IPS-18a (cell line): ENCODE data around the gene MORN2.

Source experiments
- H3K27ac ChIP-seq: one replicate; pipeline ENCODE4 v1.5.1; 2013; ENCODE audit warnings: low read length
- H3K27me3 ChIP-seq: one replicate; pipeline ENCODE4 v1.6.1; 2013; ENCODE audit warnings: mild to moderate bottlenecking, low read length; ENCODE audit not compliant: control insufficient read depth, insufficient read depth
- H3K36me3 ChIP-seq: one replicate; pipeline ENCODE4 v1.6.1; 2013; ENCODE audit warnings: low read depth, low read length; ENCODE audit not compliant: control insufficient read depth
- H3K4me1 ChIP-seq: one replicate; pipeline ENCODE4 v1.6.1; 2013; ENCODE audit warnings: low read depth, low read length; ENCODE audit not compliant: control insufficient read depth
- H3K4me3 ChIP-seq: one replicate; pipeline ENCODE4 v1.5.1; 2013; ENCODE audit warnings: low read length
- H3K9ac ChIP-seq: one replicate; pipeline ENCODE4 v1.6.1; 2013; ENCODE audit warnings: mild to moderate bottlenecking, low read length, moderate library complexity
- H3K9me3 ChIP-seq: one replicate; pipeline ENCODE4 v1.6.1; 2013; ENCODE audit warnings: low read depth, low read length; ENCODE audit not compliant: control insufficient read depth

MORN2 gene

GRCh38 chr2:38892819-38893218 is 17.0 kb downstream of the MORN2 start:
- H3K9ac ChIP-seq = no peak overlapping the region
- no peak overlapping the region for H3K27ac ChIP-seq
- no peaks in the 10 kb centered on the region for H3K27me3 ChIP-seq
- no peaks in the 10 kb centered on the region for H3K36me3 ChIP-seq
- no peaks in the 10 kb centered on the region for H3K9me3 ChIP-seq
- no peak overlapping the region for H3K4me3 ChIP-seq
- H3K4me1 ChIP-seq = no peaks in the 10 kb centered on the region

- no peaks in the 10 kb centered on the region for H3K27me3 ChIP-seq
- no peak overlapping the region for H3K27ac ChIP-seq
- no peaks in the 10 kb centered on the region for H3K4me1 ChIP-seq
- no peaks in the 10 kb centered on the region for H3K36me3 ChIP-seq
- no peak overlapping the region for H3K4me3 ChIP-seq
- H3K9ac ChIP-seq = no peak overlapping the region
- no peaks in the 10 kb centered on the region for H3K9me3 ChIP-seq
These were observed 22.5 kb downstream of the MORN2 start for GRCh38 chr2:38898256-38898655.

- Histone ChIP-seq H3K4me1 (no peaks in the 10 kb centered on the region), H3K9me3 (no peaks in the 10 kb centered on the region), H3K9ac (no peak overlapping the region), H3K27me3 (no peaks in the 10 kb centered on the region), H3K36me3 (no peaks in the 10 kb centered on the region), H3K4me3 (no peak overlapping the region), H3K27ac (no peak overlapping the region)
These were observed 24.9 kb downstream of the MORN2 start for GRCh38 chr2:38900726-38901125.

GRCh38 chr2:38905251-38905650 is 29.5 kb downstream of the MORN2 start:
- H3K9me3 ChIP-seq = no peaks in the 10 kb centered on the region
- H3K27ac ChIP-seq = no peak overlapping the region
- H3K9ac ChIP-seq = no peak overlapping the region
- H3K4me3 ChIP-seq = no peak overlapping the region
- H3K4me1 ChIP-seq = no peaks in the 10 kb centered on the region
- no peaks in the 10 kb centered on the region for H3K36me3 ChIP-seq
- no peaks in the 10 kb centered on the region for H3K27me3 ChIP-seq

GRCh38 chr2:38907242-38907641 is 31.5 kb downstream of the MORN2 start:
- Histone ChIP-seq H3K9me3 (no peaks in the 10 kb centered on the region), H3K4me1 (no peaks in the 10 kb centered on the region), H3K9ac (no peak overlapping the region), H3K27ac (no peak overlapping the region), H3K27me3 (no peaks in the 10 kb centered on the region), H3K36me3 (no peaks in the 10 kb centered on the region), H3K4me3 (no peak overlapping the region)

- Histone ChIP-seq H3K4me1 (no peaks in the 10 kb centered on the region), H3K36me3 (no peaks in the 10 kb centered on the region), H3K9me3 (no peaks in the 10 kb centered on the region)
These were observed 32.2 kb downstream of the MORN2 start for GRCh38 chr2:38907743-38908562.

GRCh38 chr2:38909872-38910271 is 34.1 kb downstream of the MORN2 start:
- Histone ChIP-seq H3K36me3 (no peaks in the 10 kb centered on the region), H3K27me3 (no peaks in the 10 kb centered on the region), H3K27ac (no peak overlapping the region), H3K9ac (no peak overlapping the region), H3K9me3 (no peaks in the 10 kb centered on the region), H3K4me3 (no peak overlapping the region), H3K4me1 (no peaks in the 10 kb centered on the region)

More at GRCh38 chr2:38907743-38908562, 32.2 kb downstream of the MORN2 start:
- no peaks in the 10 kb centered on the region for H3K27me3 ChIP-seq
- H3K27ac ChIP-seq = no peak overlapping the region
- no peak overlapping the region for H3K9ac ChIP-seq
- H3K4me3 ChIP-seq = no peak overlapping the region

GRCh38 chr2:38911191-38911590 is 35.4 kb downstream of the MORN2 start:
- H3K4me1 ChIP-seq = no peaks in the 10 kb centered on the region
- H3K36me3 ChIP-seq = no peaks in the 10 kb centered on the region
- no peak overlapping the region for H3K9ac ChIP-seq
- no peak overlapping the region for H3K27ac ChIP-seq
- H3K9me3 ChIP-seq = no peaks in the 10 kb centered on the region
- H3K4me3 ChIP-seq = no peak overlapping the region
- no peaks in the 10 kb centered on the region for H3K27me3 ChIP-seq

- no peaks in the 10 kb centered on the region for H3K9me3 ChIP-seq
- no peaks in the 10 kb centered on the region for H3K27me3 ChIP-seq
- no peak overlapping the region for H3K4me3 ChIP-seq
- no peak overlapping the region for H3K9ac ChIP-seq
- H3K36me3 ChIP-seq = no peaks in the 10 kb centered on the region
- no peaks in the 10 kb centered on the region for H3K4me1 ChIP-seq
- H3K27ac ChIP-seq = no peak overlapping the region
These were observed 36.8 kb downstream of the MORN2 start for GRCh38 chr2:38912619-38913018.

- Histone ChIP-seq H3K9ac (no peak overlapping the region), H3K4me1 (no peaks in the 10 kb centered on the region), H3K4me3 (no peak overlapping the region), H3K27ac (no peak overlapping the region), H3K9me3 (no peaks in the 10 kb centered on the region), H3K27me3 (no peaks in the 10 kb centered on the region), H3K36me3 (no peaks in the 10 kb centered on the region)
These were observed 46.6 kb downstream of the MORN2 start for GRCh38 chr2:38922389-38922788.

GRCh38 chr2:38922902-38923301 is 47.1 kb downstream of the MORN2 start:
- Histone ChIP-seq H3K9ac (no peak overlapping the region), H3K4me1 (no peaks in the 10 kb centered on the region), H3K4me3 (no peak overlapping the region), H3K36me3 (no peaks in the 10 kb centered on the region), H3K27ac (no peak overlapping the region), H3K27me3 (no peaks in the 10 kb centered on the region), H3K9me3 (no peaks in the 10 kb centered on the region)

GRCh38 chr2:38925982-38926381 is 50.2 kb downstream of the MORN2 start:
- Histone ChIP-seq H3K4me1 (no peaks in the 10 kb centered on the region), H3K27ac (no peak overlapping the region), H3K36me3 (no peaks in the 10 kb centered on the region), H3K27me3 (no peaks in the 10 kb centered on the region), H3K4me3 (no peak overlapping the region), H3K9ac (no peak overlapping the region), H3K9me3 (no peaks in the 10 kb centered on the region)
